NCI-H1417 (cell line): ENCODE data around the gene LYZL2.
"Not testable (repeated sequence)": the region's sequence is repeated elsewhere in the genome, so short reads cannot be mapped to it uniquely, and the experiment has no call there.

Experiments
- DNase-seq, 3 experiments: peaks; one replicate each; lab custom pipeline; 2025; lab: John Stamatoyannopoulos, UW

LYZL2 gene

DNA sequence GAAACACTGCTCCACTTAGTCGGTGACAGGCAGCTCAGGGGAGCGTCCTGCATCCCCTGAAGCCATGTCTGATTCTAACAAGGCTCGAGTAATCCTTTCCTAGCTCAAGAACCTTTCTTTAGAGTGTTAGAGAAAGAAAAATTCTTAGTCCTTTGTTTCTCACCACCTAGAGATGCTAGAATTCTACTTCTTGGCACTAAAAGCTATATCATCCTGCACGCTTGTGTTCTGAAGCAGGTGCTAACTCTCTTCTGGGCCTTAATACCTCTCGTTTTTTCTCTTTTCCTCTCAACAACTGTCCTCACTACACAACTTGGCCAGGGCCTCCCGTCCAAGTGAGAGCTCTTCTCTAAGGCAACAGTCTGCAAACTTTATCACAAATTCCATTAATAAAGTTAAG lies at the start of gene LYZL2:
LYZL2 (minus strand) TSS at position 101 of the 400 bp plus-strand sequence. CDS start 2,838 bp downstream, outside the sequence.
- DNase-seq: no peak

DNA sequence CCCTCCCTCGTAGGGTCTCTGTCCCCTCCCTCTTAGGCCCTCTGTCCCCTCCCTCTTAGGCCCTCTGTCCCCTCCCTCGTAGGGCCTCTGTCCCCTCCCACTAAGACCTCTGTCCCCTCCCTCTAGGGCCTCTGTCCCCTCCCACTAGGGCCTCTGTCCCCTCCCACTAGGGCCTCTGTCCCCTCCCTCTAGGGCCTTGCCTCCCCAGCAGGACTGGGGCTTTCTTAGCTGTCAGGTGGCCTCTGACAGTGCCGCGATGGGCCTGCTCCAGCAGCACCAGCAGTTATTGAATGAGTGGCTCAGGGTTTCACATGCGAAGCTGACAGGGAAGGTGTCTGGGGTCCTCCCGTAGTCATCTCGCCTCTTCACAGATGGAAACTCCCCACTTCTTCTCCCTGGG lies 48.1 kb upstream of the LYZL2 start:
- DNase-seq: not testable (repeated sequence)

DNA sequence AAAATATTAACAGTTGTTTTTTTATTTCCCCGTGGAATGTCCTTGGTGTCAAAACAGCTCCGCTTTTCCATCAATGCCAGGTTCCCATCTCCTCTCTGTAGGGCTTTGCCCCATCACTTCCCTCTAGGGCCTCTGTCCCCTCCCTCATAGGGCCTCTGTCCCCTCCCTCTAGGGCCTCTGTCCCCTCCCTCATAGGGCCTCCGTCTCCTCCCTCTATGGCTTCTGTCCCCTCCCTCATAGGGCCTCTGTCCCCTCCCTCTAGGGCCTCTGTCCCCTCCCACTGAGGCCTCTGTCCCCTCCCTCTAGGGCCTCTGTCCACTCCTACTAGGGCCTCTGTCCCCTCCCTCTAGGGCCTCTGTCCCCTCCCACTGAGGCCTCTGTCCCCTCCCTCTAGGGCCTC lies 47.6 kb upstream of the LYZL2 start:
- not testable (repeated sequence) for DNase-seq

DNA sequence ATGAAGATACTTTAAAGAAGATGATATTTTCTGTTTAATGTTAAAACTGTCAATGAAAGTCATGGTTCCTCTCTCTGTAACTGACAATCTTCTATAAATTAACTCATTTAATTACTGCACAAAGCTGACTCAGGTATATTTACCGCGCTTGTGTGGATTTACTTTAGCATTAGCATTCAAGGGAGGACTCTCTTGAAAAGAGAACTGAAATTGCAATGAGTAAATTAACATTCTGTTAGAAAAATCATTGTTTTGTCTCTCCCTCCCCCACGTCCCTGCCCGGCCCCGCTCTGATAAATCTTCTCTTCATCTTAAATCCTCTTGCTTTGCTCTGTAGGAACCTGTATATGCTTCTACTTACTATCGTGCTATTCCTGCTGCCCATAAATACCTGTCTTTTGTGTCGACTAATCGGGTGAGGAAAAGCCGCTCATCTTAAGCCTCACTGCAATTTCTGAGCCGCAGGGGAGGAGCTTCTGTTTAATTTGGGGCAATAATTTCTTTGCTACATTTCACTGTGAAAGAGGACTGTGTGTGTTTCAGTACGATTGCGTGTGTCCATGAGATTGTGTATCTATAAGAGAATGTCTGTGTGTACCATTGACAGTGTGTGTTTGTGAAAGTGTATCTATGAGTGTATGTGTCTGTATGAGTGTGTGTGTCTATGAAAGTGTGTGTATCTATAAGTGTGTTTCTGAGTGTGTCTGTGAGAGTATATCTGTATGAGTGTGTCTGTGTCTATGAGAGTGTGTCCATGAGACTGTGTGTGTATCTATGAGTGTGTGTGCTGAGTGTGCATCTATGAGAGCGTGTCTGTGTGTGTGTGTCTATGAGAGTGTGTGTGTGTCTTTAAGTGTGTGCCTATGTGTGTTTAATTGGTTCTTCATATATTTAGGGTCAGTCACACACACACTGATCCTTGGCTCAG lies 46.5 kb upstream of the LYZL2 start:
- DNase-seq: no peak

DNA sequence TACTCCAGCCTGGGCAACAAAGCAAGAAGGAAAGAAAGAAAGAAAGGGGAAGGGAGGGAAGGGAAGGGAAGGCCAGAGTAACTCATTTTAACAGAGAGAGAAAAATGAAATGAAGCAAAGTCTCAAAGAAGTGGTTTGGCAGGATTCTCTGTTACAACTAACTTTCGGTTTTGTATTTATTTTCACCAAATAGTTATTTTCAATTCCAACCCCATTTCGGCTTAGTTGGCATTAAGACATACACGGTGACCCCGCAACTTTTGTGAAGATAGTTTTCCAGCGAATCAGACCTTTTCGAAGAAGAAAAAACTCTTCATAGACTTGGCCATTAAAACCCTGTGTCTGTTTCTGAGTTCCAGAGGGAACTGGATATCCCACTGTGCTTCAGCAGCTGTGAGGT lies 45.2 kb upstream of the LYZL2 start:
- no peak for DNase-seq

DNA sequence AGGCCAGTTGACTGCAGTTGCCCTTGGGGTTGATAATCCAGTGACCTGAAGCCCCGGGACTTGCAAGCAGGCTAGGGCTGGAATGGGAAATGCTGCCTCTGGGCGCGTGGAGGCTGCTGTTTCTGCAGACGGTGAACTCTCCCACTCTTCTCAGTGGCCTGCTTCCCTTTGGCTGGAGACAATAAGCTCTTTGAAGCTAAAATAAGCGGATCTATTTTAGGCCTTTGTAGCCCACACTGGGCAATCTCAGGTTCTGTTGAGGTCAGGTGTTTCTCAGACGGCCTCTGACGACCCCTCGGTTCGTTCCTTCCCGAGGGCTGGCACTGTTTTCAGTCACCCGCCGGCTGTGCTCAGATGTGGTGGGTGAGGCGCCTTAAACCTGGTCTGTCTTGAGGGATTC lies 43.7 kb upstream of the LYZL2 start:
- DNase-seq: not testable (repeated sequence)

DNA sequence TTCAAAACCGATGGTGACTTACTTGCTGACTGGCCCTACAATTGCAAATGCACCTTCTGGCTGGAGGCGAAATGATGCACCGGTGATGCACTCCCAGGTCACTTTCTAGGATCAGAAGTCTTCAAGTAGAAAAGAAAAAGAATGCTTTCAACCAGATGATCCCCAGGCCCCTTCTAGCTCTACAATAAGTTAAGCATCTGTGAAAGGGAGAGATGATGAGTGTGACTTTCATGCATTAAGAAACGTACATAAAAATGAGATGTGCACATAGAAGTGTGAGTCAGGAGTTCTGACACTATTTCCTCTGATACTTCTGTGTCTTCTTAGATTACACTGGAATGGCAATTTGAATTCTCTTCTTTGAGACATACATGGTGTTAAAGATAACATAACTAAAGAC lies 42.8 kb upstream of the LYZL2 start:
- DNase-seq: not testable (repeated sequence)

DNA sequence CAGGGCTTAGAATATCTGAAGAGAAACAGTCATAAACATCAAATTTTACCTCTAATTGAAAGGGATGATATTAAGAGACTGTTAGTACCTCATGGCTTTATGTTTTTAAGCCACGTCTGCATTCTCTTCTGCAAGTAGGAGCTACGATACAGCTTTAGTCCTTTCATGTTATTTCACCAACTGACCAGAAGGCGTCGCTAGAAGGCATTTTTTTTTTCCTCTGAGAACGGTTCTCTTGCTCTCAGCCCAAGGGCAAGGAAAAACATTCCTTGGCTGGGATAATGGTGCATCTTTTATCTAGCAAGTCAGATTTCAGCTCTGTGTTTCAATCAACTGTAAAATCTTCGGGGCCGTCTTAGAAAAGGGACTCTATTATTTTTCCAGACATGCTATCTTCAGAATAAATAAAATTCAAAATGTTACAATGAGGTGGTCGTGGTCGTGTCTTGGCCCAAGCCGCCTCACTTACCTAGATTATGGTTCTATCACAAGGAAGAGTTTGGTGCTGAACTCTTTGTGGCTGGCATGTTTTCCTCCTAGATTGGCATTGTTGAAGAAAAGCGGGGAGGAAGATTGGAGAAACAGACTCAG lies 41.6 kb upstream of the LYZL2 start:
- peak; percentile 30 to 77 (median 49) for DNase-seq

DNA sequence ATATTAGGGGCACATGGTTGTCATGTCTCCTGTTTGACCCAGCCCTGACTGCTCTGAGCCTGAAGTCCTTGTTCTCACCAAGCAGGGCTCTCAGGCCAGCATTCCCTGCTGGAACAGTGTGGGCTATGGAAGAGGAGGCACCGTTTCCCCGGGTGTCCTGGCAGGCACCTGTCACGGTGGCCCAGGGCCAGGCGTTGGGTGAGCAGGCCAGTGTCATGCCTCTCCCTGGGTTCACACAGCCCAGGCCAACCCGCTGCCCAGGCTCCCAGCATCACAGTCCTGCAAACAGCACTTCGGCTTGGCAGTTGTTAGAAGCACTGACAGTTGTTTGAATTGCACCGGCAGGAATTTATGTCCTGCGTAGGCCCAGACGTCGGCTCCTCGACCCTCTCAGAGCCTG lies 38.4 kb upstream of the LYZL2 start:
- DNase-seq: not testable (repeated sequence)

DNA sequence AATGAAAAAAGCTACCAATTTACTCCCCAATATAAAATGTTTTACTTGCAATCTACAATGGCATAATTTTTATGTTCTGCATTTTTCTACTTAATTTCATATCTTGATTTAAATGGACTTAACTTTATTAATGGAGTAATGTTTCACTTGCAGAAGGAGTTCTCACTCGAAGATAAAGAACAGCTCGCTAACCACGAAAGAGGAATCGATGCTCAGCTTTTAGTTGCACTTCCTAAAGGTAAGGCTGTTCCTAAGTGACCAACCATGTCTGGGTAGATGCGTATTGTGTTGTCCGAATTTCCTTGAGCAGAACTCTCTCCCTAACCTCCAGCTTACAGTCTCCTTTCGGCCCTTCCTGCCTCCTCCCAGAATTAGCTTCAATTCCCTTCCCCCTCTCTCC lies 33.9 kb upstream of the LYZL2 start:
- not testable (repeated sequence) for DNase-seq

DNA sequence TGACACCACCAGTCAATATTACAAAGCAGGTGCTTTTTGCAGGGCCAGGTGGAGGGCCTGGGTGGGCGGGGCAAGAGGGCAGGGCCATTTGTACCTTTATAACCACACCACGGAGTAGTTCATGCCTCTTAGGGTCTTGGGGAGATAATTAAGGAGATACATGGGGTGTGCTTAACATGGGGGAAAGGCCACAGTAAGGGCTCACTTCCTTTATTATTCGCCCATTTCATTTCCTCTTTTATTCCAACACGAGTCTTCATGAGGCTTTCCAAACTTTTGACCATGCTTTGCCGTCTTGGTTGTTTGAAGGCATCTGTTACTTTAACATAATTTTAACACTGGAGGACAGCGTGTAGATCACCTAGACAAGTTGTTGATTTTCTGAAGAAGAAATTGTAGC lies 33.3 kb upstream of the LYZL2 start:
- no peak for DNase-seq

DNA sequence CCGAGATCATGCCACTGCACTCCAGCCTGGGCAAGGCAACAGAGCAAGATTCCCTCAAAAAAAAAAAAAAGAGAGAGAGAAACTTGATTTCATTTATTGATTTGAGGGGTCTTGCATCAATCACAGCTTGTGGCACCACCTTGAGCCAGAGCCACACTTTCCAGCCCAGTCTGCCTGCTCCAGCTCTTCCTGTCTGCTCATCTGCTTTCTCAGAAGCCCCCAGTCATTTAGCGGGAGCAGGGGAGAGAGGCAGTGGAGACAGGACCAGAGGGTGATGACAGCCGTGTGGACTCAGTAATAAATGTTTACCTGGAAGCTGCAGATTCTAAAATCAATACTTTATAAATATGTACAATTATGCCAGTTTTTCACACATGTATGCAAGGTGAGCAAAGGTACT lies 30.8 kb upstream of the LYZL2 start:
- DNase-seq: not testable (repeated sequence)

DNA sequence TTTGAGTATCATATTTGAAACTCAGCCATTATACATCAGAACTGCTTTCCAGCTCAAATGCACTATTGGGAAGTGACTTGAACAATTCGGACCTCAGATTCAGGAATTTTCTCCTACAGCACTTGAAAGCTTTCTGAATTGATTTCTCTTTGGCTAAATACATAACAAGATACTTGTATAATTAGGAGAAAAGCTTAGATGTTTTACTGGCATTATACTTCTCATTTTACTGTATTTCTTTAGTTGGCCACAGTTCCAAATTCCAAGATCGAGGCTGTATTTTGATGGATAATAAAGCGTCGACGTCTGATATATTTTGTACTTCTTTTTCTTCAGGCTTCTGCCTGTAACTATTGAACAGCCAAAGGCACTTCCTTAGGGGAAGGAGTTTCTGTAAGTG lies 26.7 kb upstream of the LYZL2 start:
- DNase-seq: no peak

DNA sequence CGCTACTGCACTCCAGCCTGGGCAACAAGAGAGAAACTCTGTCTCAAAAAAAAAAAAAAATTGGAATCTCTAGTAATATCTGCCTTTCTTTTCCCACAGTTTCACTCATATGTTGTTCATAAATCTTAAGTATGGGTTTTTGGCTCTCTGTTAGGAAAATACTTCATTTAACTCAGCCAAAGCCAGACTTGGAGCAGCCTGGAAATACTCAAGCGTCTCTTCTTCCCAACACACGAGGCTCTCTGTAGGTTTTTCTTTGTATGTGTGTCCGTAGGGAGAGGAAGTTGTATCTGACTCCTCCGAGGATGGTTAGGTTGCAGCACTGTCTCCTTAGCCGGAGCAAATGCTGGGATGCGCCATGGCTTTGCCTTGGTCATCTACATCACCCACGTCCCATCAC lies 25.4 kb upstream of the LYZL2 start:
- DNase-seq: not testable (repeated sequence)

DNA sequence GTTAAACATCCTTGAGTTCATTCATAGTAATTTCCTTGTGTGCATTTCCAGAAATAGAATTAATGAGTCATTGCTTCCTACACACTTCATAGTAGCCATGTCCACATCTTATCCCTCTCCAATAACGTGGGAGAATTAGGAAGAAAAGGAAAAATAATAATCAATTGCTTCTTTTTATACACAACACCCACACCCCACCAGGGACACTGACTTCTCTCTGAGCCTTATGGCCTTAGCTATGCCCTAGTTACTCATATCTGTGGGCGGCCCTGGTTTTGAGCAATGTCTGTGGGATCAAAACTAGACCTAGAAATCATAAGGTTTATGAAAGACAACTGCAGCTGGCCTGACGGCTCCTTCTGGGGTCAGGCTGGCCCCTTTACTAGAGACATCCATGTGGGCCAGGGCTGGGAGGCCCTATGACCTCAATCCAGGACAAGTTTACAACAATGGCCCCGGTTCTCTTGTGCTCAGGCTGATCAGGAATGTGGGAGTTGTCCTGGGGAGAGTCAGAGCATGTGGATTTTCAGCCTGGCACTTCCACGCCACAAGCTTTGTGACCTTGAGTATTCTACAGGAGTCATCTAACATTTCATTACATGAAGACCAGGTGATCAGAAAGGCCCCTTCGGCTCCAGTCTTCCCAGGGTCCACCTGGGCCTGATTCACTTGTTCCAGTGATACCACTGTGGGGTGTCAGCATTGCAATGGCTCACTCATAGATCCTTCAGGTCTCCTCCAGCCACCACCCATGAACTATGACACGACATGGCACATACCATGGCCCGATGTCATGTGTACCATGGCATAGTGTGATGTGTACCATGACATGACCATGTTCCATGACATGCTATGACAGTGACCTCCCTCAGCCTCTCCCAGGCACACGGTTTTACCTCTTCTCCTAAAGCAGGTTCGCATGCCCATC lies 22.2 kb upstream of the LYZL2 start:
- not testable (repeated sequence) for DNase-seq

DNA sequence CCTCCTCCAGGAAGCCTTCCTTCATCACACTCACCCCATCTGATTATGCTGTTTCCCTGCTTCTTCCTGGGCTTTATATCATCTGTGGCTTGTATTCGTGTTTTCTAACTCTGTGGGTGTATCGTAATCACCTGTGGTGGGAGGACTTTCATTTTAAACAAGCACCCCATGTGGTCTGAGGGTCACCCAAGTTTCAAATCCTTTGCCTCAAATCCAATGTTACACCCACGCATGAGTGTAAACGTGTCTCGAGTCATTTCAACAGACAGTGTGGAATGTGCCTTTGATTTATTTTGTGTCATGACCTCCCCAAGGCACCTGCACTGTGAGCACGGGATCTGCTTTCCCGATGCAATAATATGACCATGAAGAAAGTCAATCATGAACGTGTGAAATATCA lies 17.5 kb upstream of the LYZL2 start:
- DNase-seq: no peak

DNA sequence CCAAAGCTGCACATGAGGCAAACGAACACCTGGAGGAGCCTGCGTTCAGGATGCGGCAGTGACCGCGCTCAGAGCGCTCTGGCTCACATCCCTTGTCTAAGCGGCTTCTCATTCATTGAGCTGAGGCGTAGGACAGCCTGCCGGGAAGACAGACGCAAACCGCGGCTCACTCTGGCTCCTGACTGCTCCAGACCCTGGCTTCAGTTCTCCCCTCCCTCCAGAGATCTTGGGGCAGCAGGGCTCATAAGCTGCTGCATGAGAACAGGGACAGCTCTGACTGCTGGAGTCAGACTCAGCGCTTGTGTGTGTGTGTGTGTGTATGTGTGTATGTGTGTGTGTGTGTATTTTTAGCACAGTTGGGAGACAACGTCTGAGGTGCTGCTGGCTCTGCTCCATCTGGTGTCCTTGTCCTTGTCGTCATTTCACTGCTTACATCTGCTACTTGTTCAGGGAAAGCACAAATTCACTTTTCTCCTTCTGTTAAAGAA lies 15.8 kb upstream of the LYZL2 start:
- DNase-seq: peak in 2 of 3 experiments; percentile 12 to 45

DNA sequence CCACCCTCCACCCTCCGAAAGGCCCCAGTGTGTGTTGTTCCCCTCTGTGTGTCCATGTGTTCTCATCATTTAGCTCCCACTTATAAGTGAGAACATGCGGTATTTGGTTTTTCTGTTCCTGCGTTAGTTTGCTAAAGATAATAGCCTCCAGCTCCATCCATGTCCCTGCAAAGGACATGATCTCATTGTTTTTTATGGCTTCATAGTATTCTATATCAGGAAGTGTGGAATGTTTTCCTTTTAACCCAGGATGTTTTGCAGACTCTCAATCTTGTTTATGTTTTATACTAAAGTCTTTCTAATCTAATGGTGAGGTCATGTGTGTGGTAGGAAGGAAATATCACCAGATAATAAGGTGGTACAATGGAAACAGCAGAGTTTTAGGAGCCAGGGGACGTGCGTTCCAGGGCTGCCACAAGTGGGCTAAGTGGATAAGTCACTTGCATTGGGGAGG lies 14.9 kb upstream of the LYZL2 start:
- not testable (repeated sequence) for DNase-seq

DNA sequence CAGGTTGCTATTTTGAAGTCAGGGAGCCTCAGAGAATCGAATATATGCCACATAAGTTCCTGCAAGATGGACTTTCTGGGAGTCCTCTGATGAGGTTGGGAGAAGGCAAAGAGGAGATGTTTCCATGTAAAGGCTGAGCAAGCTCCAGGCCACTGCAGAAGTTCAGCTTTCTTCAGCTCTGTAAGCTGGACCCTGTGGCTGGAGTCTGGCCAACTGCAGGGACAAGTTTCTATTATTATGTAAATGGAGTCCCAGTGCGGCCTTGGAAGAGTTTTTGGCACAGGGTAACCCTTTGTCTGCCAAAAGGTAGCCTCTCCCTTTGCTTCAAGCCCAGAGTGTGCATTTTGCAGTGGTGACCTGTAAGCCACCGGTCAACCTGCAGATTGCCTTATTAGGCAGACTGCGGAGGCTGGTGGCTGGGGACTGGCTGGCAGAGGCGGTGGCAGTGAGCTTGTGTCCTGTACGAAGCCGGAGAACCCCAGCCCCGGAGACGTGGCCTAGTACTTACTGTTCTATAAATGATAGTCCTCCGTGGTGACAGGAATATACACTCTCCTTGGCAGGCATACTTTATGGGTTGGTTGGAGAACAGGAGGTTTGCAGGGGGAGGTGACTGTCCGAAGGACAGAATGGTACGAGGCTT lies 14.1 kb upstream of the LYZL2 start:
- not testable (repeated sequence) for DNase-seq

DNA sequence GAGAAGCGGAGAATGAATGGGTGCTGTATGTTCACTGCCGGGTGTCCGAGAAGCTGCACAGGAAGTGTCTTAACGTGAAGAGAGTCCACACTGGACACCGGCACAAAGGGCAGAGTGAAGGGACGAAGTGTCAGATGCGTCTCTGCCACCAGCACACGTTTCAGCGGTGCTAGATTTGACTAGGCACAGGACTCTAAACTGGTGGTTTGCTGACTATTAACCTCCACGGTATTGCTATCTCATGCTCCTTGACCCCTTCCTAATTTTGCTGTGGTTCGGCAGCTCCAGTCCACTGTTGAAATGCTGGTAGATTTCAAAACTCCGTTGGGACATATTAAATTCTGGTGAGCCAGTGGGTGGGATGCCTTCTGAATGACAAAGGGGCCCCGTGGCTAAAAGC lies 13.3 kb upstream of the LYZL2 start:
- DNase-seq: not testable (repeated sequence)
